BJ (cell line): ENCODE results near the gene RAB29. TPM values are rescaled to one million over a fixed set of nuclear protein-coding genes. Genes with fewer than 3 reads are reported as not detected.

Experiments
- CTCF ChIA-PET: fragments of 350-600 bp; formaldehyde crosslinking; extraction: SDS; loops from one replicate; lab custom pipeline; 2021; ENCODE audit warnings: antibody characterized with exemption, inconsistent platforms; lab: Yijun Ruan, JAX
- POLR2A ChIA-PET: fragments of 300-600 bp; sonication (Branson Sonifier 250); formaldehyde crosslinking; extraction: SDS; loops from one replicate; lab custom pipeline; 2021; ENCODE audit warnings: antibody characterized with exemption; lab: Charles Lee
- DNase-seq: peaks from one replicate; pipeline ENCODE4 v3.0.0-alpha.2; 2011; ENCODE audit warnings: low read depth
- H3K27me3 ChIP-seq: 2 replicates; pipeline ENCODE4 v1.6.0; 2011; ENCODE audit warnings: low read length; ENCODE audit not compliant: control insufficient read depth, insufficient read depth
- H3K36me3 ChIP-seq: 2 replicates; pipeline ENCODE4 v1.5.1; 2011; ENCODE audit warnings: low read length; ENCODE audit not compliant: control insufficient read depth, insufficient read depth
- H3K4me3 ChIP-seq: 2 replicates; pipeline ENCODE4 v1.5.1; 2011; ENCODE audit warnings: low read depth, mild to moderate bottlenecking, control low read depth, low read length
- CTCF ChIP-seq: IDR thresholded peaks from 2 replicates; pipeline ENCODE4 v1.5.1; 2011; ENCODE audit warnings: low read depth, mild to moderate bottlenecking, control low read depth, inconsistent platforms, low read length, moderate library complexity; ENCODE audit not compliant: insufficient read depth
- polyA plus RNA-seq: library from polyadenylated mRNA; depleted of rRNA; stranded (reverse); fragments of >200 nt; gene quantifications from 2 replicates; pipeline ENCODE4 v1.2.3, GENCODE V29; 2011

RAB29 gene
- polyA plus RNA-seq, 1 experiment: 12.1 TPM

- ChIA-PET CTCF (interaction anchor here (1.1 kb wide), 1 partner anchor 8 kb away, joined by 3 read pairs; the partner anchor contains the start of gene RAB29), POLR2A (no interaction called here)
- no peaks in the 10 kb centered on the region for H3K27me3 ChIP-seq
- no peak for TF ChIP-seq CTCF
- no peaks in the 10 kb centered on the region for H3K36me3 ChIP-seq
- DNase-seq: no peak
- H3K4me3 ChIP-seq: no peak overlapping the region
Observed at GRCh38 chr1:205767248-205767647, 8.0 kb downstream of the RAB29 start.

GRCh38 chr1:205766570-205766969 is 8.7 kb downstream of the RAB29 start:
- TF ChIP-seq CTCF: no peak
- H3K4me3 ChIP-seq: no peak overlapping the region
- H3K27me3 ChIP-seq: no peaks in the 10 kb centered on the region
- H3K36me3 ChIP-seq: no peaks in the 10 kb centered on the region
- no peak for DNase-seq
- ChIA-PET POLR2A (no interaction called here), CTCF (interaction anchor here (1.0 to 1.7 kb wide), 3 partner anchors 9 to 26 kb away, joined by 3 to 5 read pairs (median 3); partner anchors contain the start of gene RAB29)

- no peak overlapping the region for H3K4me3 ChIP-seq
- no peak for TF ChIP-seq CTCF
- POLR2A ChIA-PET: interaction anchor here (0.7 kb wide), 1 partner anchor 40 kb away, joined by 12 read pairs; no protein-coding TSS in a partner anchor
- no peaks in the 10 kb centered on the region for H3K27me3 ChIP-seq
- no peak for DNase-seq
- no peaks in the 10 kb centered on the region for H3K36me3 ChIP-seq
- CTCF ChIA-PET: interaction anchor here (1.0 to 1.7 kb wide), 3 partner anchors 9 to 26 kb away, joined by 3 to 5 read pairs (median 3); partner anchors contain the start of gene RAB29
Observed at GRCh38 chr1:205766038-205766437, 9.2 kb downstream of the RAB29 start.

- no peak overlapping the region for H3K4me3 ChIP-seq
- TF ChIP-seq CTCF: no peak
- CTCF ChIA-PET: interaction anchor here (1.7 kb wide), 1 partner anchor 28 kb away, joined by 5 read pairs; no protein-coding TSS in a partner anchor
- no peak for DNase-seq
- no peaks in the 10 kb centered on the region for H3K36me3 ChIP-seq
- POLR2A ChIA-PET: interaction anchor here (0.7 kb wide), 1 partner anchor 11 kb away, joined by 8 read pairs; the partner anchor contains the start of gene RAB29
- H3K27me3 ChIP-seq: no peaks in the 10 kb centered on the region
Observed at GRCh38 chr1:205764578-205764977, 10.7 kb downstream of the RAB29 start.

GRCh38 chr1:205763980-205764379 is 11.3 kb downstream of the RAB29 start:
- no peak for TF ChIP-seq CTCF
- H3K36me3 ChIP-seq: no peaks in the 10 kb centered on the region
- no peaks in the 10 kb centered on the region for H3K27me3 ChIP-seq
- ChIA-PET POLR2A (no interaction called here), CTCF (interaction anchor here (0.6 to 1.0 kb wide), 3 partner anchors 12 to 59 kb away, joined by 3 to 4 read pairs (median 3); partner anchors contain the start of gene RAB29)
- no peak overlapping the region for H3K4me3 ChIP-seq
- DNase-seq: no peak
